Neural cell (in vitro differentiated cells): ENCODE measurements around the gene TMEM127. TPM values are rescaled to one million over a fixed set of nuclear protein-coding genes. Genes with fewer than 3 reads are reported as not detected.

Experiments used
- H2AFZ ChIP-seq: fragments of 200-600, 300-800 bp; sonication (generic), shearing (Covaris generic); 2 replicates; pipeline ENCODE4 v1.6.0; 2014; ENCODE audit warnings: low read depth, mild to moderate bottlenecking, antibody characterized with exemption, low read length, moderate library complexity
- H3F3A ChIP-seq: fragments of 200-600 bp; shearing (Covaris generic); 2 replicates; pipeline ENCODE4 v1.6.1; 2016; ENCODE audit warnings: mild to moderate bottlenecking, moderate library complexity, mixed read lengths, antibody characterized with exemption, low read length; ENCODE audit not compliant: insufficient read depth, poor library complexity, severe bottlenecking
- H3K27ac ChIP-seq: fragments of 200-600, 300-800 bp; sonication (generic), shearing (Covaris generic); 2 replicates; pipeline ENCODE4 v1.5.1; 2014; ENCODE audit warnings: mild to moderate bottlenecking, low read length, moderate library complexity
- H3K27me3 ChIP-seq: fragments of 300-800, 200-600 bp; sonication (generic), shearing (Covaris generic); 2 replicates; pipeline ENCODE4 v1.6.0; 2014; ENCODE audit warnings: mild to moderate bottlenecking, low read depth, low read length, moderate library complexity; ENCODE audit not compliant: insufficient read depth
- H3K36me3 ChIP-seq: fragments of 300-800, 200-600 bp; sonication (generic), shearing (Covaris generic); 2 replicates; pipeline ENCODE4 v1.5.1; 2014; ENCODE audit warnings: mild to moderate bottlenecking, antibody characterized with exemption, low read length, moderate library complexity; ENCODE audit not compliant: insufficient read depth
- H3K4me2 ChIP-seq: fragments of 300-800, 200-600 bp; sonication (generic), shearing (Covaris generic); 2 replicates; pipeline ENCODE4 v1.6.0; 2014; ENCODE audit warnings: mild to moderate bottlenecking, low read length
- H3K4me3 ChIP-seq: fragments of 300-800, 200-600 bp; sonication (generic), shearing (Covaris generic); 2 replicates; pipeline ENCODE4 v1.5.1; 2014; ENCODE audit warnings: mild to moderate bottlenecking, low read length, moderate library complexity
- H3K79me2 ChIP-seq: fragments of 200-600 bp; shearing (Covaris generic); replicated peaks from 2 replicates; pipeline ENCODE4 v1.6.0; 2014; ENCODE audit warnings: mild to moderate bottlenecking, low read length, moderate library complexity; ENCODE audit not compliant: insufficient read depth
- H3K9ac ChIP-seq: fragments of 300-800, 200-600 bp; sonication (generic), shearing (Covaris generic); 2 replicates; pipeline ENCODE4 v1.6.1; 2016; ENCODE audit warnings: mild to moderate bottlenecking, low read length, mixed read lengths
- H3K9me2 ChIP-seq: fragments of 200-600 bp; shearing (Covaris generic); 2 replicates; pipeline ENCODE4 v1.6.1; 2016; ENCODE audit warnings: mild to moderate bottlenecking, low read length, mixed read lengths; ENCODE audit not compliant: insufficient read depth
- H3K9me3 ChIP-seq: fragments of 200-600, 300-800 bp; sonication (generic), shearing (Covaris generic); 2 replicates; pipeline ENCODE4 v1.6.1; 2016; ENCODE audit warnings: mild to moderate bottlenecking, mixed run types, low read length, moderate library complexity, mixed read lengths
- H4K20me1 ChIP-seq: fragments of 200-600 bp; shearing (Covaris generic); 2 replicates; pipeline ENCODE4 v1.6.1; 2016; ENCODE audit warnings: mild to moderate bottlenecking, mixed run types; ENCODE audit not compliant: insufficient read depth
- CTCF ChIP-seq: fragments of 450-650 bp; IDR thresholded peaks from 2 replicates; pipeline ENCODE4 v1.5.1; 2014; ENCODE audit warnings: antibody characterized with exemption, mild to moderate bottlenecking, moderate library complexity; ENCODE audit not compliant: poor library complexity, severe bottlenecking
- EP300 ChIP-seq: fragments of 450-650 bp; conservative IDR thresholded peaks from 2 replicates; pipeline ENCODE4 v1.6.1; 2014; ENCODE audit warnings: antibody characterized with exemption, mild to moderate bottlenecking, moderate library complexity; ENCODE audit not compliant: poor library complexity, severe bottlenecking
- EZH2 ChIP-seq: fragments of 200-600, 300-800 bp; shearing (Covaris generic), sonication (generic); IDR thresholded peaks from 2 replicates; pipeline ENCODE4 v1.6.1; 2014; ENCODE audit warnings: antibody characterized with exemption, low read length, borderline replicate concordance, mild to moderate bottlenecking; ENCODE audit not compliant: insufficient read depth, poor library complexity, severe bottlenecking
- MXI1 ChIP-seq: fragments of 450-650 bp; conservative IDR thresholded peaks from 2 replicates; pipeline ENCODE4 v1.6.1; 2014; ENCODE audit warnings: antibody characterized with exemption, mild to moderate bottlenecking; ENCODE audit not compliant: poor library complexity, severe bottlenecking
- POLR2AphosphoS5 ChIP-seq: IDR thresholded peaks from 2 replicates; pipeline ENCODE4 v1.6.1; 2012
- RAD21 ChIP-seq: fragments of 450-650 bp; conservative IDR thresholded peaks from 2 replicates; pipeline ENCODE4 v1.6.1; 2014; ENCODE audit warnings: antibody characterized with exemption, mild to moderate bottlenecking, moderate library complexity
- SMC3 ChIP-seq: fragments of 450-650 bp; conservative IDR thresholded peaks from 2 replicates; pipeline ENCODE4 v1.6.1; 2014; ENCODE audit warnings: antibody characterized with exemption, mild to moderate bottlenecking, moderate library complexity; ENCODE audit not compliant: poor library complexity
- TAF1 ChIP-seq: IDR thresholded peaks from 2 replicates; pipeline ENCODE4 v1.6.1; 2012; ENCODE audit warnings: low read depth
- polyA plus RNA-seq: library from polyadenylated mRNA; depleted of rRNA; stranded (reverse); fragments of >200 nt; gene quantifications from 2 replicates; pipeline ENCODE4 v1.2.3, GENCODE V29; 2014
- TF ChIP-seq, protein P1 (sequence below): IDR thresholded peaks from 2 replicates; pipeline ENCODE4 v1.6.1; 2012; ENCODE audit warnings: borderline replicate concordance

Gene TMEM127
- polyA plus RNA-seq, 1 donor from 2014 or later: 19.1 TPM

DNA sequence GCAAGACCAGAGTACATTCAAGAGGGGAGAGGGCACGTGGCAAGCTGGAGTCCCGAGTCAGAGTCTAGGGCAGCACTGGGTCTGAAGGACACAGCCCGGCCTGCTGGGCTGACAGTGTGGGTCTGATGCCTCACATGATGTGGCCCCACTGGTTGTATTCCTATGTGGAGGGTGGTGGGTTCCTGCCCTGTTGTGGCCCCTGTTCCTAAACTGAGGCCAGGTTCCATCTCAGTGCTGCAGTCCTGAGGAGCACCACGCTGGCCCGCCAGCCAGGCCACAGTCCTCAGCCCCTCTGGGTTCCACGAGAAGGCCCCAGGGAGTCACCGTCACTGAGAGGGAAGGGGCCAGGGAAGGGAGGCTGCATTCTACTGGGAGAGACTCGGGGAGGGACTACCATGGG lies 13.3 kb downstream of the TMEM127 start:
- no peak overlapping the region for H3K9ac ChIP-seq
- no peak overlapping the region for H3K4me3 ChIP-seq
- no peaks in the 10 kb centered on the region for H4K20me1 ChIP-seq
- H2AFZ ChIP-seq: no peak overlapping the region
- no peak overlapping the region for H3K4me2 ChIP-seq
- no peaks in the 10 kb centered on the region for H3K27me3 ChIP-seq
- no peak overlapping the region for H3K27ac ChIP-seq
- H3K9me2 ChIP-seq: no peaks in the 10 kb centered on the region
- no peaks in the 10 kb centered on the region for H3K79me2 ChIP-seq
- no peaks in the 10 kb centered on the region for H3K36me3 ChIP-seq
- H3F3A ChIP-seq: no peaks in the 10 kb centered on the region
- H3K9me3 ChIP-seq: no peaks in the 10 kb centered on the region
- TF ChIP-seq EP300: no peak
- no peak for TF ChIP-seq RAD21
- TF ChIP-seq, protein P1, sequence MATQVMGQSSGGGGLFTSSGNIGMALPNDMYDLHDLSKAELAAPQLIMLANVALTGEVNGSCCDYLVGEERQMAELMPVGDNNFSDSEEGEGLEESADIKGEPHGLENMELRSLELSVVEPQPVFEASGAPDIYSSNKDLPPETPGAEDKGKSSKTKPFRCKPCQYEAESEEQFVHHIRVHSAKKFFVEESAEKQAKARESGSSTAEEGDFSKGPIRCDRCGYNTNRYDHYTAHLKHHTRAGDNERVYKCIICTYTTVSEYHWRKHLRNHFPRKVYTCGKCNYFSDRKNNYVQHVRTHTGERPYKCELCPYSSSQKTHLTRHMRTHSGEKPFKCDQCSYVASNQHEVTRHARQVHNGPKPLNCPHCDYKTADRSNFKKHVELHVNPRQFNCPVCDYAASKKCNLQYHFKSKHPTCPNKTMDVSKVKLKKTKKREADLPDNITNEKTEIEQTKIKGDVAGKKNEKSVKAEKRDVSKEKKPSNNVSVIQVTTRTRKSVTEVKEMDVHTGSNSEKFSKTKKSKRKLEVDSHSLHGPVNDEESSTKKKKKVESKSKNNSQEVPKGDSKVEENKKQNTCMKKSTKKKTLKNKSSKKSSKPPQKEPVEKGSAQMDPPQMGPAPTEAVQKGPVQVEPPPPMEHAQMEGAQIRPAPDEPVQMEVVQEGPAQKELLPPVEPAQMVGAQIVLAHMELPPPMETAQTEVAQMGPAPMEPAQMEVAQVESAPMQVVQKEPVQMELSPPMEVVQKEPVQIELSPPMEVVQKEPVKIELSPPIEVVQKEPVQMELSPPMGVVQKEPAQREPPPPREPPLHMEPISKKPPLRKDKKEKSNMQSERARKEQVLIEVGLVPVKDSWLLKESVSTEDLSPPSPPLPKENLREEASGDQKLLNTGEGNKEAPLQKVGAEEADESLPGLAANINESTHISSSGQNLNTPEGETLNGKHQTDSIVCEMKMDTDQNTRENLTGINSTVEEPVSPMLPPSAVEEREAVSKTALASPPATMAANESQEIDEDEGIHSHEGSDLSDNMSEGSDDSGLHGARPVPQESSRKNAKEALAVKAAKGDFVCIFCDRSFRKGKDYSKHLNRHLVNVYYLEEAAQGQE: no peak
- no peak for TF ChIP-seq EZH2
- no peak for TF ChIP-seq CTCF
- TF ChIP-seq POLR2AphosphoS5: no peak
- TF ChIP-seq TAF1: no peak
- no peak for TF ChIP-seq SMC3
- no peak for TF ChIP-seq MXI1

GRCh38 chr2:96251721-96252292 lies 14.0 kb downstream of the TMEM127 start:
- no peak overlapping the region for H3K4me2 ChIP-seq
- H3K36me3 ChIP-seq: no peaks in the 10 kb centered on the region
- no peak overlapping the region for H3K4me3 ChIP-seq
- no peak overlapping the region for H3K9ac ChIP-seq
- H3K27me3 ChIP-seq: no peaks in the 10 kb centered on the region
- H2AFZ ChIP-seq: no peak overlapping the region
- H3K27ac ChIP-seq: no peak overlapping the region
- TF ChIP-seq EZH2 (no peak), RAD21 (no peak), POLR2AphosphoS5 (no peak), CTCF (no peak), SMC3 (no peak), TAF1 (no peak)
- H3K9me3 ChIP-seq: no peaks in the 10 kb centered on the region
- H3F3A ChIP-seq: no peaks in the 10 kb centered on the region
- no peaks in the 10 kb centered on the region for H4K20me1 ChIP-seq
- H3K9me2 ChIP-seq: no peaks in the 10 kb centered on the region
- H3K79me2 ChIP-seq: no peaks in the 10 kb centered on the region
